HepG2 (cell line): ENCODE measurements around the gene CLASRP. TPM values are rescaled to one million over a fixed set of nuclear protein-coding genes. Genes with fewer than 3 reads are reported as not detected.

ENCODE experiments used
- CHCHD3 ChIP-seq: sonication (generic); formaldehyde crosslinking; IDR thresholded peaks from 2 replicates; pipeline ENCODE4 v1.8.0; 2022; ENCODE audit warnings: mild to moderate bottlenecking, missing genetic modification reagents, moderate library complexity
- CREB1 ChIP-seq, 2 experiments: fragments of 450-650 bp in 1 of 2; IDR thresholded peaks; 2 replicates each; pipeline ENCODE4 v1.6.1; 2016 to 2017; ENCODE audit warnings: control low read depth in 1 of 2, mild to moderate bottlenecking in 1 of 2, missing compliant biosample characterization in 1 of 2, missing genetic modification characterization in 1 of 2
- EHMT2 ChIP-seq: fragments of 200-600 bp; sonication (generic); IDR thresholded peaks from 2 replicates; pipeline ENCODE4 v1.7.0; 2017; ENCODE audit warnings: antibody characterized with exemption, low read depth, low read length, borderline replicate concordance
- IRF2 ChIP-seq: IDR thresholded peaks from 2 replicates; pipeline ENCODE4 v1.6.1; 2018; ENCODE audit warnings: missing genetic modification reagents, missing compliant biosample characterization
- KDM1A ChIP-seq: IDR thresholded peaks from 2 replicates; pipeline ENCODE4 v1.6.1; 2016; ENCODE audit warnings: missing compliant biosample characterization
- ONECUT2 ChIP-seq: sonication (generic); formaldehyde crosslinking; IDR thresholded peaks from 2 replicates; pipeline ENCODE4 v1.4.0; 2020; ENCODE audit warnings: missing genetic modification reagents
- SSRP1 ChIP-seq: IDR thresholded peaks from 2 replicates; pipeline ENCODE4 v1.6.1; 2016; ENCODE audit warnings: control low read depth
- STAG1 ChIP-seq: sonication (generic); formaldehyde crosslinking; IDR thresholded peaks from 2 replicates; pipeline ENCODE4 v1.4.0; 2020; ENCODE audit warnings: missing genetic modification reagents
- THRA ChIP-seq: sonication (generic); formaldehyde crosslinking; IDR thresholded peaks from 2 replicates; pipeline ENCODE4 v1.4.0; 2020; ENCODE audit warnings: missing genetic modification reagents, borderline replicate concordance
- U2AF2 ChIP-seq: fragments of 200-400 bp; formaldehyde crosslinking; IDR thresholded peaks from 2 replicates; pipeline ENCODE4 v1.6.1; 2017; ENCODE audit warnings: low read depth, mild to moderate bottlenecking, low read length
- ZC3H4 ChIP-seq: sonication (generic); formaldehyde crosslinking; IDR thresholded peaks from 2 replicates; pipeline ENCODE4 v1.4.0; 2020; ENCODE audit warnings: missing genetic modification reagents, borderline replicate concordance
- ZFP36L2 ChIP-seq: sonication (generic); formaldehyde crosslinking; IDR thresholded peaks from 2 replicates; pipeline ENCODE4 v1.4.0; 2020; ENCODE audit warnings: missing genetic modification reagents
- ZFY ChIP-seq: sonication (generic); formaldehyde crosslinking; IDR thresholded peaks from 2 replicates; pipeline ENCODE4 v1.4.0; 2020; ENCODE audit warnings: missing genetic modification reagents
- ZNF160 ChIP-seq: sonication (generic); formaldehyde crosslinking; IDR thresholded peaks from 2 replicates; pipeline ENCODE4 v1.8.0; 2022; ENCODE audit warnings: mild to moderate bottlenecking, inconsistent platforms, missing genetic modification reagents
- ZNF282 ChIP-seq: fragments of 450-650 bp; IDR thresholded peaks from 2 replicates; pipeline ENCODE4 v1.6.1; 2018; ENCODE audit not compliant: partially characterized antibody
- ZNF709 ChIP-seq: sonication (generic); formaldehyde crosslinking; IDR thresholded peaks from 2 replicates; pipeline ENCODE4 v1.5.0; 2020; ENCODE audit warnings: mild to moderate bottlenecking, missing genetic modification reagents
- polyA plus RNA-seq, 8 experiments: library from polyadenylated mRNA; depleted of rRNA in 3 of 8; stranded (reverse) in 7 of 8; unstranded in 1 of 8; fragments of >200 nt; fragmentation: Illumina TruSeq in 4 of 8; extraction: Trizol in 4 of 8; gene quantifications; 2 replicates each; pipeline versions ENCODE4 v1.2.1 to v1.2.3, GENCODE V29; 2011 to 2016; ENCODE audit warnings: low read depth in 4 of 8, missing spikeins in 1 of 8, mixed read lengths in 1 of 8; ENCODE audit not compliant: insufficient read depth in 1 of 8
- total RNA-seq, 5 experiments: library from RNA; depleted of rRNA; stranded (reverse); fragments of >200 nt; fragmentation: Illumina TruSeq; extraction: Trizol; gene quantifications; 2 replicates each; pipeline ENCODE4 v1.2.3, GENCODE V29; 2016; ENCODE audit warnings: low read depth in 1 of 5
- TF ChIP-seq, protein P1 (sequence below): sonication (generic); formaldehyde crosslinking; IDR thresholded peaks from 2 replicates; pipeline ENCODE4 v1.4.0; 2020; ENCODE audit warnings: mild to moderate bottlenecking, missing genetic modification reagents
- TF ChIP-seq, protein P2 (sequence below): IDR thresholded peaks from 2 replicates; pipeline ENCODE4 v1.6.1; 2016; ENCODE audit warnings: missing biosample characterization, missing genetic modification reagents, low read depth
- TF ChIP-seq, protein P3 (sequence below): sonication (generic); formaldehyde crosslinking; IDR thresholded peaks from 2 replicates; pipeline ENCODE4 v1.8.0; 2023; ENCODE audit warnings: mild to moderate bottlenecking, missing genetic modification reagents
- TF ChIP-seq, protein P4 (sequence below), 2 experiments: sonication (generic) in 1 of 2; formaldehyde crosslinking in 1 of 2; IDR thresholded peaks; 2 replicates each; pipeline versions ENCODE4 v1.4.0 to v1.6.1; 2016 to 2020; ENCODE audit warnings: borderline replicate concordance in 1 of 2, low read depth in 1 of 2, mild to moderate bottlenecking in 1 of 2, missing genetic modification reagents in 1 of 2

The CLASRP gene
- total and polyA plus RNA-seq, 2 of the 13 experiments (the other 11 are each of a cell fraction or from before 2014, with no cell fraction given), result 32.0 to 51.4 TPM

DNA sequence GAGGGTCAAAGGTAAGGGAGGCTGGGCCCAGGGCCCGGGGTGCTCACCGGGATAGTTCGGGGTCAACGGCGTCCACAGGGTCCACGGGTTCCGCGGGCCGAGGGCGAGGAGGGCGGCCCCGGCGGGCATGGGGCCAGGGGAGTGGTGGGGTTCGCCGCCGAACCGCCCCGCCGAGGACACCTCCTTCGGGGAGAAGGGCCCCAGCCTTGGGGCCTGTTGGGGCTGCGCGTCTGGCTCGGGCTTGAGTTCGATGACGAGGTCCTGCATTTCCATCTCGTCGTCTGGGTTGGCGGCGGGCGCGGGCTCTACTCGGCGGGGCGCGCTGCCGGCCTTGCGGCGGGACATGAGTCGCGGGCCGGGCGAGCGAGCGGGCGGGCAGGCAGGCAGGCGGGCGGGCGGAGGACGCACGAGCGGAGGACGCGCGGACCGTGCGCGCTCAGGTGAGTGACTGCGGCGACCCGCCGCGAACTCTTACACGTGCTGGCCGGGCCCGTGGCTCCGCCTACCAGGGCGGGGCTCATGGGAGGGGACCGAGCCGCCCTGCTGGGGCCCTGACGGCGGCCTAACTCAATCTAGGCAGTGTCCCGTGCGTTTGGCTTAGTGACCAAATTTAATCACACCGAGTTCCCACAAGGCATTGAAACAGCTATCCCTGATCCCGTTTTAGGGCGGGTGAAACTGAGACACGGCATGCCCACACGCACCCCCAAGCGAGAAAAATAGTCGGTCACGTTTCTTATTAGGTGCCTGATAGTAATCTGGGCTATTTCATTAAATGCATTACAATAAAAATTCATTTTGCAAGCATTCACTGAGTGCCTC lies 37.4 kb downstream of the CLASRP start, which contains the start of gene ZNF296 (continued):
- TF ChIP-seq IRF2 (peak; percentile 10; the same call in 1 of the 2 replicates), SSRP1 (no peak), CHCHD3 (no peak), ZNF709 (CRISPR knock-in tag) (no peak), ZNF282 (no peak), ZFP36L2 (CRISPR knock-in tag) (no peak), ZFY (CRISPR knock-in tag) (peak; percentile 84), EHMT2 (no peak), CREB1 (IDR thresholded peaks at IDR 0.05) (peak; percentile 18; the same call in 1 of the 2 replicates), CREB1 (CRISPR knock-in tag; IDR thresholded peaks at IDR 0.05) (no peak), U2AF2 (no peak), THRA (CRISPR knock-in tag) (peak; percentile 90), ZNF160 (CRISPR knock-in tag) (no peak), STAG1 (no peak), ZC3H4 (no peak), ONECUT2 (no peak; the same call in 1 of the 2 replicates), KDM1A (CRISPR knock-in tag) (no peak)
- TF ChIP-seq, protein P1, sequence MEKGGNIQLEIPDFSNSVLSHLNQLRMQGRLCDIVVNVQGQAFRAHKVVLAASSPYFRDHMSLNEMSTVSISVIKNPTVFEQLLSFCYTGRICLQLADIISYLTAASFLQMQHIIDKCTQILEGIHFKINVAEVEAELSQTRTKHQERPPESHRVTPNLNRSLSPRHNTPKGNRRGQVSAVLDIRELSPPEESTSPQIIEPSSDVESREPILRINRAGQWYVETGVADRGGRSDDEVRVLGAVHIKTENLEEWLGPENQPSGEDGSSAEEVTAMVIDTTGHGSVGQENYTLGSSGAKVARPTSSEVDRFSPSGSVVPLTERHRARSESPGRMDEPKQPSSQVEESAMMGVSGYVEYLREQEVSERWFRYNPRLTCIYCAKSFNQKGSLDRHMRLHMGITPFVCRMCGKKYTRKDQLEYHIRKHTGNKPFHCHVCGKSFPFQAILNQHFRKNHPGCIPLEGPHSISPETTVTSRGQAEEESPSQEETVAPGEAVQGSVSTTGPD (CRISPR knock-in tag), result no peak
- TF ChIP-seq, protein P2, sequence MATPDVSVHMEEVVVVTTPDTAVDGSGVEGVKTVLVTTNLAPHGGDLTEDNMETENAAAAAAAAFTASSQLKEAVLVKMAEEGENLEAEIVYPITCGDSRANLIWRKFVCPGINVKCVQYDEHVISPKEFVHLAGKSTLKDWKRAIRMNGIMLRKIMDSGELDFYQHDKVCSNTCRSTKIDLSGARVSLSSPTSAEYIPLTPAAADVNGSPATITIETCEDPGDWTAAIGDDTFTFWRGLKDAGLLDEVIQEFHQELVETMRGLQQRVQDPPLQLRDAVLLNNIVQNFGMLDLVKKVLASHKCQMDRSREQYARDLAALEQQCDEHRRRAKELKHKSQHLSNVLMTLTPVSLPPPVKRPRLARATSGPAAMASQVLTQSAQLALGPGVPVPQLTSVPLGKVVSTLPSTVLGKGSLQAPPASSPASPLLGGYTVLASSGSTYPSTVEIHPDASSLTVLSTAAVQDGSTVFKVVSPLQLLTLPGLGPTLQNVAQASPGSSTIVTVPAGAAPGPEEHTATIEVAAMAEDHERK (CRISPR knock-in tag), result no peak
- TF ChIP-seq, protein P3, sequence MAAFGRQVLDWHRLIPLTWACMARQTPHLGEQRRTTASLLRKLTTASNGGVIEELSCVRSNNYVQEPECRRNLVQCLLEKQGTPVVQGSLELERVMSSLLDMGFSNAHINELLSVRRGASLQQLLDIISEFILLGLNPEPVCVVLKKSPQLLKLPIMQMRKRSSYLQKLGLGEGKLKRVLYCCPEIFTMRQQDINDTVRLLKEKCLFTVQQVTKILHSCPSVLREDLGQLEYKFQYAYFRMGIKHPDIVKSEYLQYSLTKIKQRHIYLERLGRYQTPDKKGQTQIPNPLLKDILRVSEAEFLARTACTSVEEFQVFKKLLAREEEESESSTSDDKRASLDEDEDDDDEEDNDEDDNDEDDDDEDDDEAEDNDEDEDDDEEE, result no peak; the same call in 1 of the 2 replicates
- TF ChIP-seq, protein P4, sequence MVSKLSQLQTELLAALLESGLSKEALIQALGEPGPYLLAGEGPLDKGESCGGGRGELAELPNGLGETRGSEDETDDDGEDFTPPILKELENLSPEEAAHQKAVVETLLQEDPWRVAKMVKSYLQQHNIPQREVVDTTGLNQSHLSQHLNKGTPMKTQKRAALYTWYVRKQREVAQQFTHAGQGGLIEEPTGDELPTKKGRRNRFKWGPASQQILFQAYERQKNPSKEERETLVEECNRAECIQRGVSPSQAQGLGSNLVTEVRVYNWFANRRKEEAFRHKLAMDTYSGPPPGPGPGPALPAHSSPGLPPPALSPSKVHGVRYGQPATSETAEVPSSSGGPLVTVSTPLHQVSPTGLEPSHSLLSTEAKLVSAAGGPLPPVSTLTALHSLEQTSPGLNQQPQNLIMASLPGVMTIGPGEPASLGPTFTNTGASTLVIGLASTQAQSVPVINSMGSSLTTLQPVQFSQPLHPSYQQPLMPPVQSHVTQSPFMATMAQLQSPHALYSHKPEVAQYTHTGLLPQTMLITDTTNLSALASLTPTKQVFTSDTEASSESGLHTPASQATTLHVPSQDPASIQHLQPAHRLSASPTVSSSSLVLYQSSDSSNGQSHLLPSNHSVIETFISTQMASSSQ (IDR thresholded peaks at IDR 0.05; ENCODE audit: low read depth), result no peak
- TF ChIP-seq, protein P4 (CRISPR knock-in tag; IDR thresholded peaks at IDR 0.05; ENCODE audit: borderline replicate concordance), result no peak; the same call in 1 of the 2 replicates
